ENCODE results near the gene SMYD3. TPM values are rescaled to one million over a fixed set of nuclear protein-coding genes. Genes with fewer than 3 reads are reported as not detected.

The SMYD3 gene
- total RNA-seq, 1 experiment from 2014 or later, result 25.5 TPM

- Histone ChIP-seq H3K56ac (ENCODE audit: insufficient read length, low read depth, low read length) (no peak overlapping the region), H2AK5ac (ENCODE audit: insufficient read length, low read length) (no peak overlapping the region), H4K91ac (ENCODE audit: insufficient read length, low read depth, low read length) (no peak overlapping the region), H3K27me3 (ENCODE audit: insufficient read depth, low read length) (no peaks in the 10 kb centered on the region), H3K79me2 (ENCODE audit: insufficient read depth, low read length) (no peaks in the 10 kb centered on the region), H2BK12ac (ENCODE audit: insufficient read length, low read depth, low read length) (no peak overlapping the region), H3K79me1 (ENCODE audit: insufficient read depth, low read depth, low read length, poor library complexity, severe bottlenecking) (no peaks in the 10 kb centered on the region), H4K8ac (replicated peaks; ENCODE audit: insufficient read length, low read depth, low read length) (no peak overlapping the region), H3K9ac (ENCODE audit: extremely low read depth, insufficient read length, low read length) (no peak overlapping the region), H3K4me1 (ENCODE audit: insufficient read depth, low read length) (no peaks in the 10 kb centered on the region), H3T11ph (ENCODE audit: low read length) (no peak overlapping the region), H4K20me1 (ENCODE audit: control insufficient read depth, insufficient read depth, insufficient read length) (no peaks in the 10 kb centered on the region), H3K4ac (ENCODE audit: low read depth, low read length) (no peak overlapping the region), H3K18ac (ENCODE audit: insufficient read length, low read depth, low read length) (no peak overlapping the region), H2BK15ac (ENCODE audit: low read depth, low read length) (no peak overlapping the region), H3K27ac (ENCODE audit: insufficient read length, low read depth, low read length) (no peak overlapping the region), H3K23me2 (ENCODE audit: insufficient read length, low read depth, low read length, poor library complexity, severe bottlenecking) (no peaks in the 10 kb centered on the region), H3K9me3 (ENCODE audit: control insufficient read depth, low read depth, low read length) (no peaks in the 10 kb centered on the region), H3K14ac (ENCODE audit: insufficient read depth, low read length) (no peak overlapping the region), H3K4me2 (ENCODE audit: insufficient read depth, insufficient read length, low read length) (no peak overlapping the region), H2BK5ac (ENCODE audit: insufficient read length, low read length) (no peak overlapping the region), H2BK20ac (ENCODE audit: low read depth, low read length, poor library complexity, severe bottlenecking) (no peak overlapping the region), H2AFZ (ENCODE audit: low read length) (no peak overlapping the region), H3K23ac (ENCODE audit: insufficient read length, low read depth, low read length) (no peak overlapping the region), H4K5ac (ENCODE audit: insufficient read length, low read depth, low read length) (no peak overlapping the region), H2BK120ac (ENCODE audit: low read depth, low read length, poor library complexity, severe bottlenecking) (no peak overlapping the region)
- Mint-ChIP-seq H3K4me3 (no peak overlapping the region), H3K36me3 (ENCODE audit: insufficient read depth in 1 of 3, low read depth in 3 of 3) (peaks cover 11 to 15% (median 12%) of the 10 kb centered on the region in 3 experiments), H3K27me3 (ENCODE audit: low read depth) (no peaks in the 10 kb centered on the region), H3K27ac (no peak overlapping the region), H3K4me1 (no peaks in the 10 kb centered on the region), H3K9me3 (peaks cover 11 to 17% of the 10 kb centered on the region in 2 experiments)
- TF ChIP-seq CTCF (conservative IDR thresholded peaks at IDR 0.05), result no peak
- no CpG with 5 or more reads among the region's 2 CpGs for WGBS (ENCODE audit: extremely low coverage, insufficient read length, low lambda C conversion rate)
- no peak for DNase-seq
These were observed 608.5 kb downstream of the SMYD3 start for GRCh38 chr1:245898581-245898980.

Data from H9 (cell line).